ENCODE measurements around the gene PPFIA2. TPM values are rescaled to one million over a fixed set of nuclear protein-coding genes. Genes with fewer than 3 reads are reported as not detected.

Gene PPFIA2
- total RNA-seq, 1 donor from 2014 or later, result 0.26 TPM

GRCh38 chr12:81400024-81400423 lies 359.1 kb downstream of the PPFIA2 start:
- Histone ChIP-seq H3K4me3 (ENCODE audit: low read depth, low read length) (no peak overlapping the region), H3K36me3 (ENCODE audit: control insufficient read depth, insufficient read depth, low read length) (no peaks in the 10 kb centered on the region), H3K27me3 (ENCODE audit: control insufficient read depth, insufficient read depth, low read length) (no peaks in the 10 kb centered on the region)
- FAIRE-seq, result no peak
- TF ChIP-seq CTCF (IDR thresholded peaks at IDR 0.05; ENCODE audit: insufficient read depth, low read length, severe bottlenecking), result no peak
- no peak for DNase-seq (ENCODE audit: low read depth)

GRCh38 chr12:81395431-81395830 lies 363.7 kb downstream of the PPFIA2 start:
- no peak overlapping the region for H3K4me3 ChIP-seq (ENCODE audit: low read depth, low read length)
- no peak for TF ChIP-seq CTCF (IDR thresholded peaks at IDR 0.05; ENCODE audit: insufficient read depth, low read length, severe bottlenecking)
- DNase-seq (ENCODE audit: low read depth) (no peak), FAIRE-seq (no peak)
- H3K27me3 ChIP-seq (ENCODE audit: control insufficient read depth, insufficient read depth, low read length), result no peaks in the 10 kb centered on the region
- no peaks in the 10 kb centered on the region for H3K36me3 ChIP-seq (ENCODE audit: control insufficient read depth, insufficient read depth, low read length)

- FAIRE-seq (no peak), DNase-seq (ENCODE audit: low read depth) (no peak)
- Histone ChIP-seq H3K36me3 (ENCODE audit: control insufficient read depth, insufficient read depth, low read length) (no peaks in the 10 kb centered on the region), H3K27me3 (ENCODE audit: control insufficient read depth, insufficient read depth, low read length) (no peaks in the 10 kb centered on the region), H3K4me3 (ENCODE audit: low read depth, low read length) (no peak overlapping the region)
- TF ChIP-seq CTCF (IDR thresholded peaks at IDR 0.05; ENCODE audit: insufficient read depth, low read length, severe bottlenecking), result no peak
Measured at GRCh38 chr12:81389550-81390099, 369.5 kb downstream of the PPFIA2 start.

GRCh38 chr12:81386101-81386500 lies 373.0 kb downstream of the PPFIA2 start:
- FAIRE-seq (no peak), DNase-seq (ENCODE audit: low read depth) (no peak)
- TF ChIP-seq CTCF (IDR thresholded peaks at IDR 0.05; ENCODE audit: insufficient read depth, low read length, severe bottlenecking), result no peak
- Histone ChIP-seq H3K27me3 (ENCODE audit: control insufficient read depth, insufficient read depth, low read length) (no peaks in the 10 kb centered on the region), H3K4me3 (ENCODE audit: low read depth, low read length) (no peak overlapping the region), H3K36me3 (ENCODE audit: control insufficient read depth, insufficient read depth, low read length) (no peaks in the 10 kb centered on the region)

GRCh38 chr12:81381951-81382350 lies 377.2 kb downstream of the PPFIA2 start:
- TF ChIP-seq CTCF (IDR thresholded peaks at IDR 0.05; ENCODE audit: insufficient read depth, low read length, severe bottlenecking), result no peak
- FAIRE-seq (no peak), DNase-seq (ENCODE audit: low read depth) (no peak)

GRCh38 chr12:81378601-81379285 lies 380.4 kb downstream of the PPFIA2 start:
- no peaks in the 10 kb centered on the region for H3K36me3 ChIP-seq (ENCODE audit: control insufficient read depth, insufficient read depth, low read length)
- FAIRE-seq (no peak), DNase-seq (ENCODE audit: low read depth) (peak; percentile 42)
- H3K27me3 ChIP-seq (ENCODE audit: control insufficient read depth, insufficient read depth, low read length), result no peaks in the 10 kb centered on the region
- no peak for TF ChIP-seq CTCF (IDR thresholded peaks at IDR 0.05; ENCODE audit: insufficient read depth, low read length, severe bottlenecking)
- no peak overlapping the region for H3K4me3 ChIP-seq (ENCODE audit: low read depth, low read length)

More at GRCh38 chr12:81381951-81382350, 377.2 kb downstream of the PPFIA2 start:
- Histone ChIP-seq H3K36me3 (ENCODE audit: control insufficient read depth, insufficient read depth, low read length) (no peaks in the 10 kb centered on the region), H3K4me3 (ENCODE audit: low read depth, low read length) (no peak overlapping the region), H3K27me3 (ENCODE audit: control insufficient read depth, insufficient read depth, low read length) (no peaks in the 10 kb centered on the region)
